Measurements from ENCODE around the gene STKLD1.

Gene STKLD1

DNA sequence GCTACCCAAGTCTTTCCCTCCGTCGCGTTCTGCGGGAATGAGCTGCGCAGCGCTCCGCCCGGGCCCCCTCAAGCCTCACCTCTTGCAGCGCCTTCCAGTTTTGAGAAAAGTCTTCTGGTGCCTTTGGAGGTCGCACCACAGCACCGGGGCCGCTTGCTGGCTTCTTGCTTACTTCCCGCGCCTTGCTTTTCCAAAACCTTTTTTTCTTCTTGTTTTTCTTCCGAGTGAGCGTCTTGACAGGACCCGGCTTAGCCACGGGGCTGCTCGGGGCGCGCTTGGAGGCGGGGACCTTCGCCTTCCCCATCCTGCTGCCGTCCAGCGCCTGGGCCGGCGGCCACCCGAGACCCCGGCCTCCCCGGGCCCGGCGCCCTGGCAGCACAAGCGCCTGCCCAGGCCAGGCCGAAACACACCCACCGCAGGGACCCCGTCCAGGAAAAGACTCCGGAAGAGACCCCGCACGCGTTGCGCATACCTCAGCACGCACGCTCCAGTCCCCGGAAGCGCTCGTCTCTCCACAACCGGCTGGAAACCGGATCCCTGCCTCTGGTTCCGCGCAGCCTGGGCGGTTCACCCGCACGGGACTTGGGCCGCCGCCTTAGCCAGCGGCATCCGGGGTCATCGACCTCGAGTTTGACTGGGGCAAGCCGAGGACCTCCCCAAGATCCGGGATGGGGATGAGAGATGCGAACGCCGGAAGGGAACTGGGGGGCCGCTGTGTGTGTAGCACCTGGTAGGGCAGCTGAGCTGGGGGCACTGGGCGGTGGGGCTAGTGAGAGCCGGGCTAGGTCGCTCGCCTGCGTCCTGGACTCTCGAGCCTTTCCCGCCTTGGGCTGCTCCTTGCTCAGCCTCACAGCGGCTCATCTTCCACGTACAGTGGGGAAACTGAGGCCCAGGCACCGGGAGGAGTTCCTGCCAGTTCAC lies 41.6 kb downstream of the STKLD1 start, which contains the start of gene REXO4:
Gene REXO4 (minus strand): TSS at position 470 of the 921 bp plus-strand sequence. CDS start 166 bp downstream, at position 304.
- DNase-seq (ENCODE audit: low read depth in 2 of 2), result peak; percentile 83 to 87

DNA sequence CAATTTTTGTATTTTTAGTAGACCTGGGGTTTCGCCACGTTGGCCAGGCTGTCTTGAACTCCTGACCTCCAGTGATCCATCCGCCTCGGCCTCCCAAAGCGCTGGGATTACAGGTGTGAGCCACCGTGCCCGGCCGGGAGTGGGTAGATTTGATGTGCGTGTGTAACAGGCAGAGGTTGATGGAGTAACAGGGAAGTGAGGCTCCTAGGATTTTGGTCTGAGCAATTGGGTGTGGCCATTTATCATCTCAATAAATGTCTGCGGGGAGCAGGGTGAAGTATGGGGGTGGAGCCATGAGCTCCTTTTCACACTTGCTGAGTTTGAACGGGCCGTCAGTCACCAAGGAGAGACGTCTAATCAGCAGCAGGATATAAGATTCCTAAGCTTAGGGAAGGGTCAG lies 42.8 kb downstream of the STKLD1 start:
- DNase-seq (ENCODE audit: low read depth in 2 of 2), result no peak

DNA sequence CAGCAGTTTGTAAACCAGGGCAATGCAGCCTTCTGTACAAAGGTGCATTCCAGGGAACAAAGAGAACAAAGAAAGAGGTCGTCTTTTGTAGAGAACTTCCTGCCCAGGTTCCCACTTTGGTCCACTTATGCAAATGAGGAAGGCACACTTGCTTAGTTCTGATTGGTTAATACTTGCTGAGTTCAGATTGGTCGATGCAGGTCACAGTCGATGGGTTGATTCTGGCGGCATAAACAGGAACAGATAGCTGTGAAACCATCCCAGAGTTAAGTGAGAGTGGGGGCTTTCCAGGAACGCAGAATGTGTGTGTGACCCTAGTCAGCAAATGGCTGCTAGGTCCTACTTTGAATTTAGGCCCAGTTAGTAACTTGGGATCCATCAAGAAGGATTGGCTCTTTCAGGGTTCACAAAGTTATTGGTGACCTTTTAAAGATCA lies 44.2 kb downstream of the STKLD1 start:
- DNase-seq (ENCODE audit: low read depth in 2 of 2), result no peak

DNA sequence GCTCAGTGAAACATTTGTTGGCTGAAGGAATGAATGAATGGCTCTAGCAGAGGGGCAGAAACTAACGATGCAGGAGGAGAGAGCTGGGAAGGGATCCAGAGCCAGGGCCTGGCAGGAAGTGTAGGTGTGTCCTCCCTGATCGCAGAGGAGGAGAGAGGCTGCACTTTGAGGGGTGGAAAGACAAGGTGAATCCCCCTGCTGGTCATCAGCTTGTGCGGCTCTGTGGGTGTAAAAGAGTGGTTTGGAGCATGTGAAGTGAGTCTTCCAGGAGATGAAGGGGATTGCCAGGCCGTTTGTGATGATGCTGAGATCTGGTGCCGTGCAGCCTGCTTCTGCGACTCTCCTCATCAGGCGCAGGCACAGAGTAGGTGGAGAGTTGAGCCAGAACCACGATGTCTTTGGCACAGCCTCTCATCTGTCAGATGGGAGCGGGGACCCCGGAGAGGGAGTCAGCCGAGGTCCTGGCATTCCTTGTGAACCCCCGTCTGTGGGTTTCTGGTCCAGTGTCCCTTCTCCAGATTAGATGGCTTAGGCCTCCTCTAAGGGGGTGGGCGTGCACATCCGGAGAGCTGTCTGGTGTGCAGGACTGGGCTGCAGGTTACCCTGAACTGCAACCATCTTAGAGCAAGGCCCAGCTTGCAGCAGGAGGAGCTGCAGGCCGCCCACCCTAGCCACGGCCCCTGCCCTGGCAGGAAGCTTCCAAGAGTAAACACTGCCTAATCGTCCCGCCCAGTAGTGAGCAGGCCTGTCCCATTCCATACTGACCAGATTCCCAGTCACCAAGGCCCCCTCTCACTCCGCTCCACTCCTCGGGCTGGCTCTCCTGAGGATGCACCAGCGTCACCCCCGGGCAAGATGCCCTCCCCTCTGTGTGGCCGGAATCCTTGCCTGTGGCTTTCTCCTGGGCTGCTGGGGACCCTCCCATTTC lies 45.7 kb downstream of the STKLD1 start, which contains the start of gene ADAMTS13:
Gene ADAMTS13 (plus strand): TSS at position 753 of the 928 bp plus-strand sequence. CDS start 77 bp downstream, at position 830.
- DNase-seq (ENCODE audit: low read depth in 2 of 2), result peak in 1 of 2 experiments; percentile 21

DNA sequence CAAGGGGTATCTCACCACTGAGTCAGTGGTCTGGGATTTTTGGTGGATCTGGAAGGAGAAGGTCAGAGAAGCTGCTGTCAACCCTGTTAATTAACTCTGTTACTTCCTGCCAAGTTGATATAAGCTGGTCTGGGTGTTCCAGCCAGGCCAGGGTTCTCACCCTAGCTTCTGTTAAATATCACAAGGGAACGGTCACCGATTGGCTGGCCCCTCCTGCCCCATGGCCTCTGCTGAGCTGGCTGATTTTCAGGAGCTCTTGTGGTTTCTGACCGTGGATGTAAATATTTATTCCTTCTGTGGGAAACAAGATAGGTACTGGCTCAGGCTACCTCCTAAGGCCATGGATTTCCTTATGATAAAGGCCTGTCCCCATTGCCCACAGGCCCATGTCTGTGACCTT lies 47.0 kb downstream of the STKLD1 start:
- DNase-seq (ENCODE audit: low read depth in 2 of 2), result no peak

DNA sequence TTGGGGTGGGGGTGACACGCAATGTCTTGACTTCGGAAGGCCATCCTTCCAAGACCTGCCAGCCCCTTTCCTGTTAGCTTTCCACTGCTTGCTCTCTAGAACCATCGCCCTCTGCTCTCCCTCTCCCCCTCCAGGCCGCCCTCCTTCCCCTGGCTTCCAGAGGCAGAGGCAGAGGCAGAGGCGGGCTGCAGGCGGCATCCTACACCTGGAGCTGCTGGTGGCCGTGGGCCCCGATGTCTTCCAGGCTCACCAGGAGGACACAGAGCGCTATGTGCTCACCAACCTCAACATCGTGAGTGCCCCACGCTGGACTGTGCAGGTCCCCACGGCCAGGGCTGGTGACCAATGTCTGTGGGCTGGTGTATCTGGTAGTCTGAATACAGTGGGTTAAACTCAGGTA lies 48.0 kb downstream of the STKLD1 start:
- DNase-seq (ENCODE audit: low read depth in 2 of 2), result no peak

DNA sequence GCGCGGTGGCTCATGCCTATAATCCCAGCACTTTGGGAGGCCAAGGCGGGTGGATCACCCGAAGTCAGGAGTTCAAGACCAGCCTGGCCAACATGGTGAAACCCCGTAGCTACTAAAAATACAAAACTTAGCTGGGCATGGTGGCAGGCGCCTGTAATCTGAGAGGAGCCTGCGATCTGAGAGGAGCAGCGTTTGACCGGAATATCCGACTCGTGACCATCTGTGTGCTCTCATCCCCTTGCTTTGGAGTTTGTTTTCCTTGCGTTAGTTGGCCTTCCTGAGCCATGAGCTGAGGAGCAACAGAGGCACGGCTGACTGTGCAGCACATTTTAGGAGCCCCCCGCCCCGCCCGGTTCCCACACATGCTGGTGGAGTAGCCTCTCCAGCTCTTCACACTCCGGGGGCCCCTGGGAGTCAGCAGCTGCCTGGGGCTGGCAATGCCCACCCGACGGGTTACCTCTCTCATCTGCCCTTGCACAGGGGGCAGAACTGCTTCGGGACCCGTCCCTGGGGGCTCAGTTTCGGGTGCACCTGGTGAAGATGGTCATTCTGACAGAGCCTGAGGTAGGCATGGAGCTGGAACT lies 49.0 kb downstream of the STKLD1 start:
- no peak for DNase-seq (ENCODE audit: low read depth in 2 of 2)

DNA sequence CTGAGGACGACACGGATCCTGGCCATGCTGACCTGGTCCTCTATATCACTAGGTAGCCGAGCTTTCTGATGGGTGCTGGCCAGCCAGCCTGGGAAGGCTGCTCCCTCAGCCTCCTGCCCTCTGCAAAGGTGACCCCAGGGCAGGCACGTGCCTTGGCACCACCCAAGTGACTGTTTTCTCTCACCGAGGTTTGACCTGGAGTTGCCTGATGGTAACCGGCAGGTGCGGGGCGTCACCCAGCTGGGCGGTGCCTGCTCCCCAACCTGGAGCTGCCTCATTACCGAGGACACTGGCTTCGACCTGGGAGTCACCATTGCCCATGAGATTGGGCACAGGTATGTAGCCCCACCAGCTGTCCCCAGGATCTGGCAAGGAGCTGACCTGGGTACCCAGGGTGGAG lies 49.8 kb downstream of the STKLD1 start:
- no peak for DNase-seq (ENCODE audit: low read depth in 2 of 2)

DNA sequence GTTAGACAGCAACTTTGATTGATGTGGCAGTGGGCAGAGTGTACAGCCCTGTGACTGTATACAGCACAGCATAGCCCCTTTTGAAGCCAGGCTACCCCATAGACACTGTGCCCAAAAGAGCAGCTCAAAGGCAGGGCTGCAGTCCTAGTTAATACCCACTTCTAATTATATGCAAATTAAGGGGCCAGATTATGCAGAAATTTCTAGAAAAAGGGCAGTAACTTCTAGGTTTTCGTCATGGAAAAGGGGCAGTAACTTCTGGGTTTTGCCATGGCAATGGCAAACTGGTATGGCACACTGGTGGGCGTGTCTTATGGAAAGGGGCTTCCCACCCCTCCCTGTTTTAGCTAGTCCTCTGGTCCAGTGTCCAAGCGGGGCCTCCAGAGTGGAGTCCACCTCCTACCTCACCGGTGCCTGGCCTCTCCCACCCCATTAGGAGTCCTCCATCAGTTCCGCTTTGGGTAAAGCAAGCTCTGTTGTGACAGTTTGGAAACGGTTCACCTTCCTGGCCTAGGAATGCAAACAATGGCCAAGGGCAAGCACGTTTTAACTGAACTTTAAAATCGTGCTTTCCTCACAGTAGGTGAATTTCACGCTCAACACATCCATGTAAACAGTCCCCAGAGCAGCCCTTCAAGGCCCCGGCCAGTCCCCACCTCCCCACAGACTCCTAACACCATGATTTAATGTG lies 51.6 kb downstream of the STKLD1 start:
- DNase-seq (ENCODE audit: low read depth in 2 of 2), result no peak

DNA sequence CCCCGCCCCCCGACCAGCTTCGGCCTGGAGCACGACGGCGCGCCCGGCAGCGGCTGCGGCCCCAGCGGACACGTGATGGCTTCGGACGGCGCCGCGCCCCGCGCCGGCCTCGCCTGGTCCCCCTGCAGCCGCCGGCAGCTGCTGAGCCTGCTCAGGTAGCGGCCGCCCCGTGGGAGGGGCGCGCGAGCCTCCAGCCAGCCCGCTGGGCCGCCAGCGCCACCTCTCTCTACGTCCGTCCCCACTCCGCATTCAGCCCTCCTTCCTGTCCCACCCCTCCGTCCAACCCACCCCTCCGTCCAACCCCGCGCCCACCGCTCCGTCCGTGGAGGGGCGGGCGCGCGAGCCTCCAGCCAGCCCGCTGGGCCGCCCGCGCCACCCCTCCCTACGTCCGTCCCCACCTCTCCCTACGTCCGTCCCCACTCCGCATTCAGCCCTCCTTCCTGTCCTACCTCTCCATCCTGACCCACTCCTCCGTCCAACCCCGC lies 52.5 kb downstream of the STKLD1 start:
- DNase-seq (ENCODE audit: low read depth in 2 of 2), result no peak

DNA sequence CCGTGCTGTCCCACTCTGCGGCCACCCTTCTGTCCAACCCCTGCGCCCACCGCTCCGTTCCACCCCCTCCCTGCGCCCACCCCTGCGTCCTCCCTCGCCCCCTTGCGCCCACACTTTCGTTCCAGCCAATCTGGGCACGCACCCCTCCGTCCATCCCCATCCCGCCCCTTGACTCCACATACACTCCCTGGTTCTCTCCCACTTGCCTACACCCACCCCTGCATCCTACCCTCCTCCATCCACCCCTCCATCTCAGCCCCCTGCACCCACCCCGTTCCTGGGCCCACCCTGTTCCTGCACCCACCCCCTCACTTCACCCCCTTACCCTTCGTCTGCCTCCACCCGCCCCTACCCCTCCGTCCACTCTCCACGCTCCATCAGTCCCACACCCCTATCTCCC lies 53.0 kb downstream of the STKLD1 start:
- DNase-seq (ENCODE audit: low read depth in 2 of 2), result no peak

DNA sequence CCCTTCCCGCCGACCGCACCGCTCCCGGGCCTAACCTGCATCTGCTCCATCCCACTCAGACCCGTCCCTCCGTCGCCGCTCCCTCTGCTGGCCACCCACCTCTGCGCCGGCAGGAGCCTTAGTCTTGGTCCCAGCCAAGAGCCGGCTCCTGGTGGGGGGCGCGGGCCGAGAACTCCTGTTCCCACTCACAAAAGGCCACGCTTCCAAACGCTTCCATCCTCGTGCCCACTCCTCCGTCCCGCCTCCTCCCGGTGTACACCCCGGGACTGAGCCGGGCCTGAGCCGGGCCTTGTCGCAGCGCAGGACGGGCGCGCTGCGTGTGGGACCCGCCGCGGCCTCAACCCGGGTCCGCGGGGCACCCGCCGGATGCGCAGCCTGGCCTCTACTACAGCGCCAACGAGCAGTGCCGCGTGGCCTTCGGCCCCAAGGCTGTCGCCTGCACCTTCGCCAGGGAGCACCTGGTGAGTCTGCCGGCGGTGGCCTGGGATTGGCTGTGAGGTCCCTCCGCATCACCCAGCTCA lies 53.5 kb downstream of the STKLD1 start:
- no peak for DNase-seq (ENCODE audit: low read depth in 2 of 2)

DNA sequence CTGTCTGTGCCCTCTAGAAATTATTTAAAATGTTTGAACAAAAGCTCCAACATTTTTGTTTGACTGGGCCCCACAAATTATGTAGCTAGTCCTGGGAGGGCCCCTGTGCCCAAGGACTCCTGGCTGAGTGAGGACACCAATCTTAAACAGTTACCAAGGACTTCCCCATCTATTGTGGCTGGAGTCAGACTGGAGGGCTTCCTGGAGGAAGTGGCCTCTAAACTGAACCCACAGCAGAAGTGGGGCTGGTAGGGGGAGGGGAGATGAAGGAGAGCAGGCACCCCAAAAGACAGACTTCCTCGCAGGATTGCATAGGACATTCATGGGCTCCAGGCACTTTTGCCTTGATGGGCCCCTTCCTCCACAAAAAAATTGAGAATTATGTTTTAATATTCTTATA lies 54.1 kb downstream of the STKLD1 start:
- DNase-seq (ENCODE audit: low read depth in 2 of 2), result no peak

DNA sequence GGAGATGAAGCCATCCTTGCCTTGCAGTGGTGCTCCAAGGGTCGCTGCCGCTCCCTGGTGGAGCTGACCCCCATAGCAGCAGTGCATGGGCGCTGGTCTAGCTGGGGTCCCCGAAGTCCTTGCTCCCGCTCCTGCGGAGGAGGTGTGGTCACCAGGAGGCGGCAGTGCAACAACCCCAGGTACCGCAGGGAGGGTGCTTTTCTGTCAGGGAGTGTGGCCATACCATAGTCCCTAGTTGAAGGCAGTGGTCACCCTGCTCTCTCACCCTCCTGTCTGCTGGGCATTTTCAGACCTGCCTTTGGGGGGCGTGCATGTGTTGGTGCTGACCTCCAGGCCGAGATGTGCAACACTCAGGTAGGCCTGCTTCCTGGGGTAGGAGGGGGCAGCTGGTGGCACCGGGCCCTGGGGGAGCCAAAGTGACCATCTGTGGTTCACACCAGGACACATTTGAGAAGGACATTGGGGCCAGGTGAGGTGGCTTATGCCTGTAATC lies 57.2 kb downstream of the STKLD1 start:
- DNase-seq (ENCODE audit: low read depth in 2 of 2), result no peak

DNA sequence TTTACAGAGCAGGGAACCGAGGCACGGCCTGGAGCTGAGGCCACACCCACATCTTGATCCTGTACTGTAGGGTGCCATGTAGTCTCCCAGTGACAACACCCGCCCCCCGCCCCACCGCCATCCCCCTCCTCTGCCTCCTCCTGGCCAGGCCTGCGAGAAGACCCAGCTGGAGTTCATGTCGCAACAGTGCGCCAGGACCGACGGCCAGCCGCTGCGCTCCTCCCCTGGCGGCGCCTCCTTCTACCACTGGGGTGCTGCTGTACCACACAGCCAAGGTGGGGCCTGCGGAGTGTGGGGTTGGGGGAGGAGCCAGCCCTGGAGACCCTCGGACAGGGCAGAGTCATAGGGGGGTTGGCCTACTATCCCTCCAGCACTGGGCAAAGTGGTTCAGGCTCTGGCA lies 60.5 kb downstream of the STKLD1 start:
- DNase-seq (ENCODE audit: low read depth in 2 of 2), result no peak

DNA sequence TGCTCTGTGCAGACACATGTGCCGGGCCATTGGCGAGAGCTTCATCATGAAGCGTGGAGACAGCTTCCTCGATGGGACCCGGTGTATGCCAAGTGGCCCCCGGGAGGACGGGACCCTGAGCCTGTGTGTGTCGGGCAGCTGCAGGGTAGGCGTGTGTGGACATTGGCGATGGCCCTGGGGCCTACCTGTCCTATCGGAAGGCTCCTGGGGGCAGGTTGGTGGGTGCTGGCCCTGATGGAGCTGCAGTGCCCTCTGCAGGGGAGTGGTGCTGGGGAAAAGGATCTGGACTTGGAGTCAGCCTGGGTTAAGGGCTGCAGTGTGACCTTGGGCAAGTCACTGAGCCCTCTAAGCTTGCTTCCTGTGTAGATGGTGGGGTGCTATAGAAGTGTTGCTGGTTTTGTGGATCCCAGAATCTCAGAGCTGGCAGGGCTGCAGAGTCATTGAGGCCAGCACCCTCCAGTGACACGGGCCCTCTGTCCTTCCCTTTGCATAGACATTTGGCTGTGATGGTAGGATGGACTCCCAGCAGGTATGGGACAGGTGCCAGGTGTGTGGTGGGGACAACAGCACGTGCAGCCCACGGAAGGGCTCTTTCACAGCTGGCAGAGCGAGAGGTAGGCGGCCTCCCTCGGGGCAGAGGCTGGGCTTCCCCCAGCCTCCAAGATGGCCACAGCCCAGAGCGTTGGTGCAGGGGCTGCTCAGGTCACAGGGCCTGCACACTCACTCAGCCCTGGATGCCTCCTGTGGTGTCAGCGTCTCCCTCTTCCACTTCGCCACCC lies 61.8 kb downstream of the STKLD1 start:
- DNase-seq (ENCODE audit: low read depth in 2 of 2), result no peak

DNA sequence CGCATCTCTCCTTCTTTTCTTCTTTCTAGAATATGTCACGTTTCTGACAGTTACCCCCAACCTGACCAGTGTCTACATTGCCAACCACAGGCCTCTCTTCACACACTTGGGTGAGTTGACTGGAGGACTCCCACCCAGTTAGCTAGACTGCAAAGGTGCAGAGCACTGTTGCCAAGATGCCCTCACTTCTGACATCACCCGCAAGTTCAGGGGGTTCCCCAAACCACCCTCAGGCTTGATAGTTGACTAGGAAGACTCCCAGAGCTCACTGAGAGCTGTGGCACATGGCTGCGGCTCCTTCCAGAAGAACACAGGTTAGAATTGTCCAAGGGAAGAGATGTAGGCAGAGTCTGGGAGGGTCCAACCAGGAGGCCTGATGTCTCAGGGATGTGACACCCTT lies 63.2 kb downstream of the STKLD1 start:
- DNase-seq (ENCODE audit: low read depth in 2 of 2), result no peak

DNA sequence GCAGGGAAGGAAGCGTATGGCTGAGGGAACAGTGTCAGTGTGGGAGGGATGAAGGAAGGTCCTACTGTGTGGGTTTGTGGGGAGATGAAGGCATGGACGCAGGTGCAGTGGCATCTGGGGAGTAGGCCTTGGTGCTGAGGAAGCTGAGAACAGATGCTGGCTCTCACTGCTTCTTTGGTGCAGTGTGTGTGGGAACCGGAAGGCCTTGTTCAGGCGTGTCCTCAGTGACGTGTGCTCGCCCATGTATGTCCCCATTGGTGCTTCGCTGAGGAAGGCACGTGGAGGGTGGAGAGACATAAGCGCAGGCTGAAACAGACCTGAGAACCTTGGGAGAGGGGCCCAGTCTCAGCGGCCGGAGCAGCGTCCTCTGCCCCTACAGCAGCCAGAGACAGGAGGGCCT lies 64.7 kb downstream of the STKLD1 start:
- no peak for DNase-seq (ENCODE audit: low read depth in 2 of 2)

DNA sequence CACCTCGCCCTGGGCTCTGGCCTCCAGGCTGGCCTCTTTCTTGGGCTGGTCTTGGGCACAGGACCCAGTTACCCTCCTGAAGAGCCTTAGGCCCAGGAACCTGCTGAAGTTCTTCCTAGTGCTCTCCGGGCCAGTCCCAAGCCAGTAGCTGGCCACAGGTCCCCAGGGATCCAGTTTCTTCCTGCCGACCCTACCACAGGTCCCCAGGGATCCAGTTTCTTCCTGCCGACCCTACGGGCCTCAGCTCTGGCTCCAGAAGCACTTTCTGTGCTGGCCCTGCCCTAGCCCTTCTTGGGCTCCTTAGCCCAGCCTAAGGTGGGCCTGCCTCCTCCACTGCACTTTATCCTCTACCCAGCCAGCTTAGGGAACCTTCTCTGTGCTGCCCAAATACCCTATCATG lies 65.4 kb downstream of the STKLD1 start:
- DNase-seq (ENCODE audit: low read depth in 2 of 2), result no peak

DNA sequence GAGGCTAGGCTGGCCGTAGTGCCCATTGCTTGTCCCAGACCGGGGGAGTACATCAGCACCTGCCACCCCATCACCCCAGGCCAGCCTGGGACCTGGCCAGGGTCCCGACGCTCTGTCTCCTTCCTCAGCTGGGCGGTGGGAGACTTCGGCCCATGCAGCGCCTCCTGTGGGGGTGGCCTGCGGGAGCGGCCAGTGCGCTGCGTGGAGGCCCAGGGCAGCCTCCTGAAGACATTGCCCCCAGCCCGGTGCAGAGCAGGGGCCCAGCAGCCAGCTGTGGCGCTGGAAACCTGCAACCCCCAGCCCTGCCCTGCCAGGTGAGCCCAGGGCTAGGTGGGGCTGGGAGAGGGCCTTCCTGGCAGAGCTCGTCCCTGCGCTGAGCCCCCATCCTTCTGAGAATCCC lies 67.1 kb downstream of the STKLD1 start:
- no peak for DNase-seq (ENCODE audit: low read depth in 2 of 2)
